OCI-LY1 (cell line): ENCODE results near the gene RNF150.

Experiments
- EZH2 ChIP-seq: fragments of 200-600 bp; sonication (generic), shearing (Covaris generic); IDR thresholded peaks from 2 replicates; pipeline ENCODE4 v1.8.0; 2017; ENCODE audit warnings: borderline replicate concordance, mixed run types, mild to moderate bottlenecking, antibody characterized with exemption, low read length, moderate library complexity, mixed read lengths
- TF ChIP-seq, protein P1 (sequence below): fragments of 200-600 bp; sonication (generic), shearing (Covaris generic); IDR thresholded peaks from 2 replicates; pipeline ENCODE4 v1.5.1; 2017; ENCODE audit warnings: mild to moderate bottlenecking, antibody characterized with exemption, low read length, moderate library complexity, mixed read lengths

DNA sequence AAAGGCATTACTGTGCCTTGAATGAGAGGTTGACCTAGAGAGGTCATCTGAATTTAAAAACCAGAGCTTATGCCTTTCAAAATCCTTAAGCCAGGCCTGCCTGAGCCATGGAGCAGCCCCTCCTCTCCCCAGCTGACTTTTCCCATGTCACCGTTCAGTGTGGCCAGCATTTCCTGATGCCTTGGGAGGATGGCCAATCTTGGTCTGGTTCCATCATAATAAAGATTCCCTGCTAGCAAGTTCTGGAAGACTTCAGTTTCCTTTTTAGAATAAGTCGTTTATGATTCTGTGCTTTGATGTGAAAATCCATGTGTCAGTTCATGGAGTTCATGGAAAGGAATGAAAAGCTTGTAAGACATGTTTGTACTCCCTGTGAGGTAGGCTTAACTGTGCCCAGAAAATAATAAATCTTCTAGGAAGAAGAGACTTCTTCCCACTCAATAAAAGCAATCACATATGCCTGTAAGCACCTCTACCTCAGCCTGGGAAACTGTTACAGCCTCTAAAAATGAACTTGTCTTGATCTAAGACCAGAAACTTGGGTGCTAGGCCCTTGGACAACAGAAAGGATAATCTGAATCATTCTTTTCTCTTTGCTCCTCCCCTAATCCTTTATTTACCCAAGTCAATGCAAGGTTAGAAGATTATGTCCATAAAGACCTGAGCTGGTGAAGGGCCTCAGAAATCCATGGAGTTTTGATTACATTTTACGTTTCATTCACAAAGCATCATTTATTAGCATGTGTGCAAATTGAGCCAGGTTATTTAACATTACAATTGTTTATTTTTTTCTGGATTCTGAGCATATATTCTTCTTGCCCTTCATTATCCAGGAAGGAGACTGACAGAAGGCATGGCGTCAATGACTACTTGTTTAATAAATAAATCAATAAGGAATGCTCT is 293.1 kb downstream of the RNF150 start:
- TF ChIP-seq, protein P1, sequence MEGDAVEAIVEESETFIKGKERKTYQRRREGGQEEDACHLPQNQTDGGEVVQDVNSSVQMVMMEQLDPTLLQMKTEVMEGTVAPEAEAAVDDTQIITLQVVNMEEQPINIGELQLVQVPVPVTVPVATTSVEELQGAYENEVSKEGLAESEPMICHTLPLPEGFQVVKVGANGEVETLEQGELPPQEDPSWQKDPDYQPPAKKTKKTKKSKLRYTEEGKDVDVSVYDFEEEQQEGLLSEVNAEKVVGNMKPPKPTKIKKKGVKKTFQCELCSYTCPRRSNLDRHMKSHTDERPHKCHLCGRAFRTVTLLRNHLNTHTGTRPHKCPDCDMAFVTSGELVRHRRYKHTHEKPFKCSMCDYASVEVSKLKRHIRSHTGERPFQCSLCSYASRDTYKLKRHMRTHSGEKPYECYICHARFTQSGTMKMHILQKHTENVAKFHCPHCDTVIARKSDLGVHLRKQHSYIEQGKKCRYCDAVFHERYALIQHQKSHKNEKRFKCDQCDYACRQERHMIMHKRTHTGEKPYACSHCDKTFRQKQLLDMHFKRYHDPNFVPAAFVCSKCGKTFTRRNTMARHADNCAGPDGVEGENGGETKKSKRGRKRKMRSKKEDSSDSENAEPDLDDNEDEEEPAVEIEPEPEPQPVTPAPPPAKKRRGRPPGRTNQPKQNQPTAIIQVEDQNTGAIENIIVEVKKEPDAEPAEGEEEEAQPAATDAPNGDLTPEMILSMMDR: no peak
- TF ChIP-seq EZH2: no peak
